ENCODE results near the gene PTBP1. TPM values are rescaled to one million over a fixed set of nuclear protein-coding genes. Genes with fewer than 3 reads are reported as not detected.

The PTBP1 gene
- total and polyA plus RNA-seq, 2 experiments from 2014 or later: 178 to 219 TPM

GRCh38 chr19:861141-861755 lies 64.0 kb downstream of the PTBP1 start:
- no peaks in the 10 kb centered on the region for H4K20me1 ChIP-seq (ENCODE audit: insufficient read depth, poor library complexity, severe bottlenecking)
- no peaks in the 10 kb centered on the region for H3K79me2 ChIP-seq
- no peaks in the 10 kb centered on the region for H3K9me3 ChIP-seq (ENCODE audit: low read depth)
- TF ChIP-seq EZH2 (IDR thresholded peaks at IDR 0.05; ENCODE audit: borderline replicate concordance) (no peak), EZH2phosphoT487 (IDR thresholded peaks at IDR 0.05; ENCODE audit: low read depth, severe bottlenecking, unreplicated experiment) (no peak)
- H2AFZ ChIP-seq: no peak overlapping the region
- 47% methylated on average over 4 of the region's 35 CpGs for WGBS (ENCODE audit: low lambda C conversion rate, missing lambda C conversion rate)
- no peak overlapping the region for H3K4me3 ChIP-seq
- no peaks in the 10 kb centered on the region for H3K9me2 ChIP-seq (replicated peaks; ENCODE audit: insufficient read depth)
- no peak for DNase-seq (ENCODE audit: low spot score)
- H3K27me3 ChIP-seq: no peaks in the 10 kb centered on the region
- peaks cover 5% of the 10 kb centered on the region for H3K4me1 ChIP-seq (ENCODE audit: insufficient read depth)
- no peaks in the 10 kb centered on the region for H3K36me3 ChIP-seq (replicated peaks; ENCODE audit: insufficient read depth, low read depth)
- no peak overlapping the region for H3K27ac ChIP-seq
- H3K4me2 ChIP-seq: peak overlapping the region; percentile 84

MicroRNA genes within 50 kb of the gene (microRNA counts, 767-probe panel; counts per million panel counts)
- not detected for microRNA hsa-miR-3187-3p

Small RNA genes lying within 50 kb of the gene (microRNA-seq; reads per million reads assigned to microRNA genes)
- gene MIR3187 (31.8 reads per million, percentile 46 among the genes with 10 or more reads in this experiment), gene MIR4745 (8.0 reads per million, percentile 20 among the genes with 10 or more reads in this experiment)

Small RNA genes lying within 50 kb of the gene (small RNA-seq; reads per million reads assigned to genes)
- not detected for gene MIR3187

Other genes with a start within 250 kb of the PTBP1 start
- gene BSG, start 224.9 kb upstream of the PTBP1 start, total RNA-seq: 509 and 545 TPM in 2 replicates
- gene BSG, start 224.9 kb upstream of the PTBP1 start, polyA plus RNA-seq: 1,282 and 1,292 TPM in 2 replicates
- gene HCN2, start 207.6 kb upstream of the PTBP1 start, total RNA-seq: 0.30 and 0.44 TPM in 2 replicates
- 0.16 and 0.21 TPM in 2 replicates for gene HCN2, start 207.6 kb upstream of the PTBP1 start, polyA plus RNA-seq
- gene POLRMT, start 163.9 kb upstream of the PTBP1 start, total RNA-seq: 38.7 and 41.9 TPM in 2 replicates
- gene POLRMT, start 163.9 kb upstream of the PTBP1 start, polyA plus RNA-seq: 59.5 and 60.7 TPM in 2 replicates
- gene FGF22, start 157.6 kb upstream of the PTBP1 start, total RNA-seq: 0.20 TPM in 1 of 2 replicates, not detected in the other
- 0.18 and 0.70 TPM in 2 replicates for gene FGF22, start 157.6 kb upstream of the PTBP1 start, polyA plus RNA-seq
- 42.7 and 43.9 TPM in 2 replicates for gene RNF126, start 134.2 kb upstream of the PTBP1 start, total RNA-seq
- 84.7 and 89.6 TPM in 2 replicates for gene RNF126, start 134.2 kb upstream of the PTBP1 start, polyA plus RNA-seq
- 106 and 131 TPM in 2 replicates for gene FSTL3, start 121.1 kb upstream of the PTBP1 start, total RNA-seq
- 171 and 209 TPM in 2 replicates for gene FSTL3, start 121.1 kb upstream of the PTBP1 start, polyA plus RNA-seq
- 0.16 and 2.4 TPM in 2 replicates for gene PRSS57, start 102.0 kb upstream of the PTBP1 start, total RNA-seq
- 1.2 TPM in 1 of 2 replicates, not detected in the other for gene PRSS57, start 102.0 kb upstream of the PTBP1 start, polyA plus RNA-seq
- gene PALM, start 88.5 kb upstream of the PTBP1 start, total RNA-seq: 27.2 and 34.9 TPM in 2 replicates
- gene PALM, start 88.5 kb upstream of the PTBP1 start, polyA plus RNA-seq: 22.1 and 23.0 TPM in 2 replicates
- 35.7 and 43.7 TPM in 2 replicates for gene MISP, start 46.3 kb upstream of the PTBP1 start, total RNA-seq
- 38.4 and 50.9 TPM in 2 replicates for gene MISP, start 46.3 kb upstream of the PTBP1 start, polyA plus RNA-seq
- gene PLPPR3, start 24.5 kb downstream of the PTBP1 start, total RNA-seq: 7.6 and 11.1 TPM in 2 replicates
- gene PLPPR3, start 24.5 kb downstream of the PTBP1 start, polyA plus RNA-seq: 11.4 and 11.7 TPM in 2 replicates
- not detected in 2 replicates for gene AZU1, start 30.4 kb downstream of the PTBP1 start, total RNA-seq
- gene AZU1, start 30.4 kb downstream of the PTBP1 start, polyA plus RNA-seq: 0.94 TPM in 1 of 2 replicates, not detected in the other
- not detected in 2 replicates for gene PRTN3, start 43.5 kb downstream of the PTBP1 start, total RNA-seq
- not detected in 2 replicates for gene PRTN3, start 43.5 kb downstream of the PTBP1 start, polyA plus RNA-seq
- 0.83 and 1.2 TPM in 2 replicates for gene ELANE, start 54.9 kb downstream of the PTBP1 start, total RNA-seq
- gene ELANE, start 54.9 kb downstream of the PTBP1 start, polyA plus RNA-seq: 0.81 and 3.0 TPM in 2 replicates
- gene CFD, start 62.2 kb downstream of the PTBP1 start, total RNA-seq: 3.3 and 9.0 TPM in 2 replicates
- gene CFD, start 62.2 kb downstream of the PTBP1 start, polyA plus RNA-seq: 8.2 and 11.2 TPM in 2 replicates
- 24.4 and 32.1 TPM in 2 replicates for gene MED16, start 95.7 kb downstream of the PTBP1 start, total RNA-seq
- gene MED16, start 95.7 kb downstream of the PTBP1 start, polyA plus RNA-seq: 80.9 and 111 TPM in 2 replicates
- not detected in 2 replicates for gene RNU6-9, start 96.0 kb downstream of the PTBP1 start, total RNA-seq
- not detected in 2 replicates for gene RNU6-9, start 96.0 kb downstream of the PTBP1 start, polyA plus RNA-seq
- 42.2 and 44.1 TPM in 2 replicates for gene R3HDM4, start 115.8 kb downstream of the PTBP1 start, total RNA-seq
- gene R3HDM4, start 115.8 kb downstream of the PTBP1 start, polyA plus RNA-seq: 86.6 and 88.2 TPM in 2 replicates
- 1.3 and 1.4 TPM in 2 replicates for gene KISS1R, start 119.9 kb downstream of the PTBP1 start, total RNA-seq
- 2.1 and 4.2 TPM in 2 replicates for gene KISS1R, start 119.9 kb downstream of the PTBP1 start, polyA plus RNA-seq
- gene ARID3A, start 128.6 kb downstream of the PTBP1 start, total RNA-seq: 95.9 and 122 TPM in 2 replicates
- gene ARID3A, start 128.6 kb downstream of the PTBP1 start, polyA plus RNA-seq: 180 and 203 TPM in 2 replicates
- gene WDR18, start 186.9 kb downstream of the PTBP1 start, total RNA-seq: 57.8 and 60.0 TPM in 2 replicates
- gene WDR18, start 186.9 kb downstream of the PTBP1 start, polyA plus RNA-seq: 160 and 169 TPM in 2 replicates
- 0.30 and 0.64 TPM in 2 replicates for gene GRIN3B, start 203.0 kb downstream of the PTBP1 start, total RNA-seq
- gene GRIN3B, start 203.0 kb downstream of the PTBP1 start, polyA plus RNA-seq: 0.48 and 0.49 TPM in 2 replicates
- gene TMEM259, start 223.7 kb downstream of the PTBP1 start, total RNA-seq: 108 and 169 TPM in 2 replicates
- gene TMEM259, start 223.7 kb downstream of the PTBP1 start, polyA plus RNA-seq: 311 and 383 TPM in 2 replicates
- gene RNU6-2, start 224.1 kb downstream of the PTBP1 start, total RNA-seq: not detected in 2 replicates
- gene RNU6-2, start 224.1 kb downstream of the PTBP1 start, polyA plus RNA-seq: not detected in 2 replicates
- 88.5 and 115 TPM in 2 replicates for gene CNN2, start 229.2 kb downstream of the PTBP1 start, total RNA-seq
- gene CNN2, start 229.2 kb downstream of the PTBP1 start, polyA plus RNA-seq: 229 and 247 TPM in 2 replicates
- 8.2 and 17.8 TPM in 2 replicates for gene ABCA7, start 242.7 kb downstream of the PTBP1 start, total RNA-seq
- 26.8 and 38.1 TPM in 2 replicates for gene ABCA7, start 242.7 kb downstream of the PTBP1 start, polyA plus RNA-seq